ENCODE data around the gene NOTCH1. TPM values are rescaled to one million over a fixed set of nuclear protein-coding genes. Genes with fewer than 3 reads are reported as not detected.

The NOTCH1 gene
- total and polyA plus RNA-seq, 2 donors (not counting 1 experiment from before 2014, with no cell fraction given), result 3.3 to 10.9 TPM

DNA sequence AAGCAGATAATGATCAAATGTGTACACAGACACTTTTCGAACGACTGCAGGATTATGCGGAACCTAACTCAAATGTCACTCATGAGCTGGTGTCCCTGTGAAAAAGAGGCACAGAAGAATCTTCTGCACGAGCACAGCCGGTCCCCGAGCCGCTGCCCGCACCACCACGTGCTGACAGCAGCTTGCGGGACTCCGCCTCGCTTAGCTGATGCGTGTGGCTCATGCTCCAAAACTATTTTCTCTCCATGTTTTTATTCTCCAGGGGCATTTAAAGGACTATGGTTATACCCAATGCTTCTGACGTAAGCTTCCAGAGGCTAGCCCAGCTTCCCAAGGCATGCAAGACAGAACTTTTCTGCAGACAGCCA, 72.5 kb downstream of the NOTCH1 start:
- DNase-seq (ENCODE audit: low read depth in 2 of 2), result no peak
- H3K4me3 ChIP-seq (replicated peaks in 1 of 4; ENCODE audit: control extremely low read depth in 1 of 4, insufficient read depth in 1 of 4, low read depth in 3 of 4, low read length in 4 of 4), result no peak overlapping the region
- no peaks in the 10 kb centered on the region for H3K27me3 ChIP-seq (ENCODE audit: control insufficient read depth, insufficient read depth, low read length)
- peaks cover 66% of the 10 kb centered on the region for H3K36me3 ChIP-seq (ENCODE audit: control insufficient read depth, insufficient read depth, low read length)
- H3K79me2 ChIP-seq (ENCODE audit: control insufficient read depth, insufficient read depth, low read length), result peaks cover 58% of the 10 kb centered on the region
- H3K4me2 ChIP-seq (ENCODE audit: extremely low read depth, insufficient read depth, low read length), result no peak overlapping the region
- H3K4me1 ChIP-seq (ENCODE audit: control insufficient read depth, extremely low read depth, insufficient read depth, low read length), result no peaks in the 10 kb centered on the region
- TF ChIP-seq, protein P1, sequence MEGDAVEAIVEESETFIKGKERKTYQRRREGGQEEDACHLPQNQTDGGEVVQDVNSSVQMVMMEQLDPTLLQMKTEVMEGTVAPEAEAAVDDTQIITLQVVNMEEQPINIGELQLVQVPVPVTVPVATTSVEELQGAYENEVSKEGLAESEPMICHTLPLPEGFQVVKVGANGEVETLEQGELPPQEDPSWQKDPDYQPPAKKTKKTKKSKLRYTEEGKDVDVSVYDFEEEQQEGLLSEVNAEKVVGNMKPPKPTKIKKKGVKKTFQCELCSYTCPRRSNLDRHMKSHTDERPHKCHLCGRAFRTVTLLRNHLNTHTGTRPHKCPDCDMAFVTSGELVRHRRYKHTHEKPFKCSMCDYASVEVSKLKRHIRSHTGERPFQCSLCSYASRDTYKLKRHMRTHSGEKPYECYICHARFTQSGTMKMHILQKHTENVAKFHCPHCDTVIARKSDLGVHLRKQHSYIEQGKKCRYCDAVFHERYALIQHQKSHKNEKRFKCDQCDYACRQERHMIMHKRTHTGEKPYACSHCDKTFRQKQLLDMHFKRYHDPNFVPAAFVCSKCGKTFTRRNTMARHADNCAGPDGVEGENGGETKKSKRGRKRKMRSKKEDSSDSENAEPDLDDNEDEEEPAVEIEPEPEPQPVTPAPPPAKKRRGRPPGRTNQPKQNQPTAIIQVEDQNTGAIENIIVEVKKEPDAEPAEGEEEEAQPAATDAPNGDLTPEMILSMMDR (conservative IDR thresholded peaks at IDR 0.05 in 1 of 2, IDR thresholded peaks at IDR 0.05 in 1 of 2; ENCODE audit: low read depth in 1 of 2, low read length in 2 of 2), result no peak
- no peak for TF ChIP-seq EZH2 (IDR thresholded peaks at IDR 0.05; ENCODE audit: low read length, missing control alignments)
- H3K9me3 ChIP-seq (ENCODE audit: control insufficient read depth, insufficient read depth, low read depth, low read length), result no peaks in the 10 kb centered on the region
- H3K9ac ChIP-seq (ENCODE audit: insufficient read depth, low read length), result no peak overlapping the region
- no peaks in the 10 kb centered on the region for H4K20me1 ChIP-seq (ENCODE audit: control insufficient read depth, extremely low read depth, insufficient read depth, low read length)
- H3K27ac ChIP-seq (ENCODE audit: insufficient read depth, low read length), result no peak overlapping the region
- H2AFZ ChIP-seq (ENCODE audit: low read length), result no peak overlapping the region

DNA sequence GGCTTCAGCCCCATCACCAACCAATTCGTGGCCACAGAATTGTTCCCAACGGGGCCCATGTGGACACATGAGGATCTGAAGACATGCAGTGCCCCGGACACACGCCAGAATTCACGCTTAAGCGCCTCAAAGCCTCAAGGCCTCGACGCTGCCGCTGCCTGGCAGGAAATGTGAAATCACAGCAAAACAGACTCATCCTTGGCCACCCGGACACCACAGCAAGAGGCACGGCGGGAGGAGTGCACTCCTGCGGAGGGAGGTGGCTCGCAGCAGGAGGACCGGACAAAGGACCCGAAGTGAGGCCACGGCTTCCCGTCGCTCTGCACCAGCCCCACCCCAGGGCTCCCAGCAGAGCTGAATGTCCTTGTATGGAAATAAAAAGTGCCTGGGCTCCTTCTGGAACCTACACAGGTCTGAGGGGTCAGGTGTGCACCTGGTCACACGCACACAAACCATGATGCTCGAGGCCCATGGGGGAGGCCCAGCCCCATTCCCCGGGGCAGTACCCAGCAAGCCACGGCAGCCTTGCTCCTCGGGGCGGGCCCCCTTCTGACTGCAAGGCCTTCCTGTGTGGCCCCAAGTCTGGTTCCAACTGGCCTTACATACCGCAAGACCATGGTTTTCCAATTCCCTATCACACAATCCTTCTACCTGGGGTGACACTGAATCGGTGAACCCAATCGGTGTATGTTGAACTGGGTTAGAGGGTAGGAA, 73.1 kb downstream of the NOTCH1 start:
- no peak for DNase-seq (ENCODE audit: low read depth in 2 of 2)
- Histone ChIP-seq H3K9ac (ENCODE audit: insufficient read depth, low read length) (no peak overlapping the region), H3K9me3 (ENCODE audit: control insufficient read depth, insufficient read depth, low read depth, low read length) (no peaks in the 10 kb centered on the region), H3K36me3 (ENCODE audit: control insufficient read depth, insufficient read depth, low read length) (peaks cover 71% of the 10 kb centered on the region), H3K4me2 (ENCODE audit: extremely low read depth, insufficient read depth, low read length) (no peak overlapping the region), H3K4me1 (ENCODE audit: control insufficient read depth, extremely low read depth, insufficient read depth, low read length) (no peaks in the 10 kb centered on the region), H3K4me3 (replicated peaks in 1 of 4; ENCODE audit: control extremely low read depth in 1 of 4, insufficient read depth in 1 of 4, low read depth in 3 of 4, low read length in 4 of 4) (no peak overlapping the region), H4K20me1 (ENCODE audit: control insufficient read depth, extremely low read depth, insufficient read depth, low read length) (no peaks in the 10 kb centered on the region), H3K27me3 (ENCODE audit: control insufficient read depth, insufficient read depth, low read length) (no peaks in the 10 kb centered on the region), H3K79me2 (ENCODE audit: control insufficient read depth, insufficient read depth, low read length) (peaks cover 53% of the 10 kb centered on the region), H3K27ac (ENCODE audit: insufficient read depth, low read length) (no peak overlapping the region), H2AFZ (ENCODE audit: low read length) (no peak overlapping the region)
- TF ChIP-seq, protein P1 (conservative IDR thresholded peaks at IDR 0.05 in 1 of 2, IDR thresholded peaks at IDR 0.05 in 1 of 2; ENCODE audit: low read depth in 1 of 2, low read length in 2 of 2), result no peak
- no peak for TF ChIP-seq EZH2 (IDR thresholded peaks at IDR 0.05; ENCODE audit: low read length, missing control alignments)

DNA sequence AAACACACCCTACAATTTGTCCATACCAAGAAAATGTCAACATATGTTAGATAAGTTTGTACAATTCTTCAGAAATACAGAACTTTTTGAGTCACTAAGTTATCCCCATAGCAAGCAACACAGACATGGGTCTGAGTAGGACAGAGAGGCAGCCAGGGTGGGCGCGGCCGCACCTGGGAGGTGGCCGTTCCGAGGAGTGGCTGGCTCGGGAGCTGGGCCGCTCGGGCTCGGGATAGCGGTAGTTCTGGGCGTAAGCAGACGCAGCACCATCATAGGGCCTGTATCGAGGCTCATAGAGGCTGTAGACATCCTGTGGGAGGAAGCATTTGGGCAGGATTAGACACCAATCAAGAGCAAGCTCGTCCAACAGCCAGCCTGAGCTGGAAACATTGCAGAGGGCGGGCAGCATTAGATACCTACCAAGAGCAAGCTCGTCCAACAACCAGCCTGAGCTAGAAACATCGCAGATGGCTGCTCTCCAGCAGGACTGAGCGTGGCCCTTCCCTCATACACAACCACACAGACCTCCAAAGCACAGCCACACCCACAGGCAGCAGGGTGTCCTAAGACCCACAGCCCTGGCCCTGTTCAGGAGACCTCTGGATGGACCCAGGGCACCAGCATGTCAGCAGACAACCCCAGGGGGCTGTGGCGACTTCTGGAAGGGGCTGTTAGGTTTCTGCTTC, 73.9 kb downstream of the NOTCH1 start:
- H3K9me3 ChIP-seq (ENCODE audit: control insufficient read depth, insufficient read depth, low read depth, low read length), result no peaks in the 10 kb centered on the region
- H3K4me2 ChIP-seq (ENCODE audit: extremely low read depth, insufficient read depth, low read length), result no peak overlapping the region
- DNase-seq (ENCODE audit: low read depth in 2 of 2), result no peak
- H3K79me2 ChIP-seq (ENCODE audit: control insufficient read depth, insufficient read depth, low read length), result peaks cover 45% of the 10 kb centered on the region
- TF ChIP-seq EZH2 (IDR thresholded peaks at IDR 0.05; ENCODE audit: low read length, missing control alignments), result no peak
- TF ChIP-seq, protein P1 (conservative IDR thresholded peaks at IDR 0.05 in 1 of 2, IDR thresholded peaks at IDR 0.05 in 1 of 2; ENCODE audit: low read depth in 1 of 2, low read length in 2 of 2), result no peak
- H3K9ac ChIP-seq (ENCODE audit: insufficient read depth, low read length), result no peak overlapping the region
- no peak overlapping the region for H3K27ac ChIP-seq (ENCODE audit: insufficient read depth, low read length)
- H3K4me3 ChIP-seq (replicated peaks in 1 of 4; ENCODE audit: control extremely low read depth in 1 of 4, insufficient read depth in 1 of 4, low read depth in 3 of 4, low read length in 4 of 4), result no peak overlapping the region
- H3K4me1 ChIP-seq (ENCODE audit: control insufficient read depth, extremely low read depth, insufficient read depth, low read length), result no peaks in the 10 kb centered on the region
- no peak overlapping the region for H2AFZ ChIP-seq (ENCODE audit: low read length)
- H4K20me1 ChIP-seq (ENCODE audit: control insufficient read depth, extremely low read depth, insufficient read depth, low read length), result no peaks in the 10 kb centered on the region
- H3K27me3 ChIP-seq (ENCODE audit: control insufficient read depth, insufficient read depth, low read length), result no peaks in the 10 kb centered on the region
- H3K36me3 ChIP-seq (ENCODE audit: control insufficient read depth, insufficient read depth, low read length), result peaks cover 72% of the 10 kb centered on the region
